ENCODE data around the gene TMEM269. TPM values are rescaled to one million over a fixed set of nuclear protein-coding genes. Genes with fewer than 3 reads are reported as not detected.
A peak's percentile ranks its signal among the peaks of the same experiment; 100 is the strongest.

The TMEM269 gene
- total and polyA plus RNA-seq, 9 of the 15 experiments (the other 6 are each of a cell fraction or from before 2014, with no cell fraction given) = 0.09 to 0.49 (median 0.21) TPM

- TF ChIP-seq CREBBP (IDR thresholded peaks at IDR 0.05; ENCODE audit: low read depth, low read length) = no peak
- peak; percentile 72 for TF ChIP-seq NKRF (IDR thresholded peaks at IDR 0.05; ENCODE audit: borderline replicate concordance)
- TF ChIP-seq REST (IDR thresholded peaks at IDR 0.05; ENCODE audit: borderline replicate concordance) = peak; percentile 32; the same call in 1 of the 2 replicates
- TF ChIP-seq REST (CRISPR knock-in tag; IDR thresholded peaks at IDR 0.05; ENCODE audit: low read depth) = 0 out of 2 replicates have a peak, but pooled peaks have one; percentile 65
- TF ChIP-seq CREB3 (tag; conservative IDR thresholded peaks at IDR 0.05; ENCODE audit: low read depth) = 0 out of 2 replicates have a peak, but pooled peaks have one; percentile 5
- TF ChIP-seq ZBTB5 (IDR thresholded peaks at IDR 0.05) = no peak
- peak; percentile 57; the same call in 1 of the 2 replicates for TF ChIP-seq ZC3H4 (CRISPR knock-in tag; IDR thresholded peaks at IDR 0.05; ENCODE audit: borderline replicate concordance)
- TF ChIP-seq PRDM10 (IDR thresholded peaks at IDR 0.05; ENCODE audit: partially characterized antibody) = peak; percentile 69
Observed at GRCh38 chr1:42846257-42847110, 61.7 kb downstream of the TMEM269 start, which contains the start of gene ZNF691 (continued).
